HFF-Myc (cell line): ENCODE results near the gene WBP2NL.

ENCODE experiments used
- DNase-seq: peaks from one replicate; pipeline ENCODE4 v3.0.0-alpha.2; 2011; ENCODE audit warnings: low read depth; ENCODE audit errors: extremely low read depth
- H3K4me3 ChIP-seq: replicated peaks from 2 replicates; pipeline ENCODE4 v1.5.1; 2011; ENCODE audit warnings: low read depth, mild to moderate bottlenecking, control low read depth, low read length
- TF ChIP-seq, protein P1 (sequence below): IDR thresholded peaks from 2 replicates; pipeline ENCODE4 v1.5.1; 2012; ENCODE audit warnings: mild to moderate bottlenecking, low read depth, low read length, control low read depth; ENCODE audit errors: missing control alignments

Gene WBP2NL

DNA sequence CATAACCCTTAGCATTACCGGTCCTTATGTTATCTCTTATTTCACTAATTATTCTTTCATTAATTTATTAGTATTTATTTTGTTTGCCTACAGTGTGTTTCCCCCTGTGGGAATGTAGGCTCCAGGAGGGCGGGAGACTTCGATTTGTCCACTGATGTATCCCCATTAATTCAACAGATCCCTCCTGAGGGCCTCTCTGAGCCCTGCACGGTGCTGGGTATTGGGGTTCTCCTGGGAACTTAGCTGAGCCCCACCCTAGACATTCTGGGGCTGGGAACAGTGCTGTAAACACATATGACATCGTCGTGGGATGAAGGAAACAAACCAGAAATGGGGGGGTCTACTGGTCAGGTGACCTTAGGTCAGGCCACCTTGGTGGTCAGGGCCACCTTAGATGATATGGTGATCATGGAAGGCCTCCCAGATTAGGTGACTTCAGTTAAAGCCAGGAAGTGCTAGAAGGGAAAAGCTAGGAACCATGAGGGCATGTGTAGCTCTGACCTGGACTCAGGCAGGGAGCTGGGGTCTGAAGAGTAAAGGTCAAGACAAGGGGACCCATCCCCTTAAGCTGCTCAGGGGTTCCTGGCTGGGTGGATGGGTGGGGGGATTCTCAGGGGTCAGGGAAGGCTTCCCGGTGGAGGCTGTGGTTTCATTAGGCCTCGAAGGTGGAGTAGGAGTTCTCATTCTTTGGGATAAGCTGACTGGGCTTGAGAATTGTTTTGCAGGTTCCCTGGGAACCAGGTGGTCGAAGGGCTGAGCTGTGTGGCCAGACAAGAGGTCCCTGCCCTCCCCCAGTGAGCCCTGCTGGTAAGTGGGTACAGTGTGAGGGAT, 76.5 kb downstream of the WBP2NL start:
- no peak for DNase-seq
- TF ChIP-seq, protein P1, sequence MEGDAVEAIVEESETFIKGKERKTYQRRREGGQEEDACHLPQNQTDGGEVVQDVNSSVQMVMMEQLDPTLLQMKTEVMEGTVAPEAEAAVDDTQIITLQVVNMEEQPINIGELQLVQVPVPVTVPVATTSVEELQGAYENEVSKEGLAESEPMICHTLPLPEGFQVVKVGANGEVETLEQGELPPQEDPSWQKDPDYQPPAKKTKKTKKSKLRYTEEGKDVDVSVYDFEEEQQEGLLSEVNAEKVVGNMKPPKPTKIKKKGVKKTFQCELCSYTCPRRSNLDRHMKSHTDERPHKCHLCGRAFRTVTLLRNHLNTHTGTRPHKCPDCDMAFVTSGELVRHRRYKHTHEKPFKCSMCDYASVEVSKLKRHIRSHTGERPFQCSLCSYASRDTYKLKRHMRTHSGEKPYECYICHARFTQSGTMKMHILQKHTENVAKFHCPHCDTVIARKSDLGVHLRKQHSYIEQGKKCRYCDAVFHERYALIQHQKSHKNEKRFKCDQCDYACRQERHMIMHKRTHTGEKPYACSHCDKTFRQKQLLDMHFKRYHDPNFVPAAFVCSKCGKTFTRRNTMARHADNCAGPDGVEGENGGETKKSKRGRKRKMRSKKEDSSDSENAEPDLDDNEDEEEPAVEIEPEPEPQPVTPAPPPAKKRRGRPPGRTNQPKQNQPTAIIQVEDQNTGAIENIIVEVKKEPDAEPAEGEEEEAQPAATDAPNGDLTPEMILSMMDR, result no peak
- H3K4me3 ChIP-seq, result peak overlapping the region; percentile 49

DNA sequence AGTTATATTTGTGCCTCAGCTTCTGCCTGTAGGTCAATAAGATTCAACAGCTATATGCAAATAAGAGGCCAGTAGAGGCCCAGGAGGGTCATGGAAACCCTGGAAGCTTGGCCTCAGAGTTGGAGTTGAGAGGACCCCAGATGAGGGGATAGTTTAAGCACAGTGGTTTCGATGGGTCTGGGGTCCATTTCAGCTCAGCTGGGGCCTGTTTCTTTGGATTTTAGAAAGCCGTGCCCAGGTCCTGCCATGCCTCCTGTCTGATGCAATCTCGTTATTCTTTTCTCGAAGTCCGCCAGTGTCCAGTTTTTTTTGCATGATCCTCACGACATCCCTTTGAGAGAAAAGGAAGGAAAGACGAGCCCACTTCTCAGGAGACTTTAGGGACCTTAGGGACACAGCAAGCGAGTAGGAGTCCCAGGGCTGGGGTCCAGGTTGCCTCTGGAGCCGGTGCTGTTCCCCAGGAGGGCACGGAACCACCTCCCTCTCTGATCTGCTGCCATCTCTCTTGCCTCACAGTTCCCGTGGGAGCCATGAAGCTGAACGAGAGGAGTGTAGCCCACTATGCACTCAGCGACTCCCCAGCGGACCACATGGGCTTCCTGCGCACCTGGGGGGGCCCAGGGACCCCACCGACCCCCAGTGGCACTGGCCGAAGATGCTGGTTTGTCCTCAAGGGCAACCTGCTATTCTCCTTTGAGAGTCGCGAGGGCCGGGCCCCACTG, 78.3 kb downstream of the WBP2NL start:
- TF ChIP-seq, protein P1, result no peak
- no peak for DNase-seq
- H3K4me3 ChIP-seq, result no peak overlapping the region

DNA sequence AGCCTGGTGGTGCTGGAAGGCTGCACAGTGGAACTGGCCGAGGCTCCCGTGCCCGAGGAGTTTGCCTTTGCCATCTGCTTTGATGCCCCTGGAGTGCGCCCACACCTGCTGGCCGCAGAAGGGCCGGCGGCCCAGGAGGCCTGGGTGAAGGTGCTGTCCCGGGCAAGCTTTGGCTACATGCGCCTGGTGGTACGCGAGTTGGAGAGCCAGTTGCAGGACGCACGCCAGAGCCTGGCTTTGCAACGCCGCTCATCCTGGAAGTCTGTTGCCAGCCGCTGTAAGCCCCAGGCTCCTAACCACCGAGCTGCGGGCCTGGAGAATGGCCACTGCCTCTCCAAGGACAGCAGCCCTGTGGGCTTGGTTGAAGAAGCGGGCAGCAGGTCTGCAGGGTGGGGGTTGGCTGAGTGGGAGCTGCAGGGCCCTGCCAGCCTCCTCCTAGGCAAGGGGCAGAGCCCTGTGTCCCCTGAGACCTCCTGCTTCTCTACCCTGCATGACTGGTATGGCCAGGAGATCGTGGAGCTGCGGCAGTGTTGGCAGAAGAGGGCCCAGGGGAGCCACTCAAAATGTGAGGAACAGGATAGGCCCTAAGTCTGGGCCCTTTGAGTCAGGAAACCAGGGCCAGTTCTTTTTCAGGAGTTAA, 79.0 kb downstream of the WBP2NL start:
- no peak for DNase-seq
- no peak overlapping the region for H3K4me3 ChIP-seq

More for the DNA sequence above, 79.0 kb downstream of the WBP2NL start:
- TF ChIP-seq, protein P1, result no peak
